COLO668 (cell line): ENCODE measurements around the gene RIOX2.
"Not testable (repeated sequence)": the region's sequence is repeated elsewhere in the genome, so short reads cannot be mapped to it uniquely, and the experiment has no call there.

Experiments
- DNase-seq: peaks from one replicate; lab custom pipeline; 2025; ENCODE audit not compliant: unreplicated experiment; lab: John Stamatoyannopoulos, UW

Gene RIOX2

DNA sequence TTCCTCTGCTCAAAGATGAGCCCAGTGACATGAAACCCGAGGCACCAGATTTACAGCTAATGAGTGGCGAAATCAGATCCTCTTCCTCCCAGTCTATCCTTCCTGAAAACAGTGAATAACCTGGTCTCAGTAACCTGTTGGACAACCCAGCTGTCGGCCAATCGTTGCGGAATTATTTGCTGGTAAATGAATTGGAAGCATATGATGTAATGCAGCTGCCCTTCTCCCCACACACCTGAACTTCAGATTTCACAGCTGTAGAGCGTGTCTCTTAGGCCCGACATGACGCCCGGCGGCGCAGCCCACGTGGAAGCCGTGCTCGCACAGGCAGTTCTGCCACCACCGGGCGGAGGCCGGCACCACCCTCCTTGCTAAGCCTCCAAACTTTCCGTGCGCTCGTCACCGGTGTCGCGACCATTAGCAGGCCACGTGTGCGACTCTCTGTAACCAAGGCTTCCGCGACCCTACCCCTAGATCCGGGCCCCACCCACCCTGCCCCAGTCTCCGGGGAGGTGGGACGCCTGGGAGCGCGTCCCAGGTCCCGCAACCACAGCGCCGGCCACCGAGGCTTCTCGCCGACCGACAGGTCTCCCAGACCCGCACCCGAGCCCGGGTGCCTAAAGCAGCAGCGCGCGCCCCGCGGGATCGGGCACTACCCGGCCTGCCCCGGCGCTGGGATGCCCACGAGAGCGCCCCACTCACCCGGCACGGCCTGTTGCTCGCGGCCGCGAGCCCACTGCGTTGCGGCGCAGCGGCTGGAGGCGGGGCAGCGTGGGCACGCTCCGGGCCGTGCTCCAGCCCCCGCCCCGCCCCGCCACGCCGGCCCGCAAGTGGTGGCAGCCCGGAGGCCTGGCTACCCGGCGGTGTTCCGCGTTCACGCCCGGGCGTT, at the start of gene RIOX2:
Gene RIOX2, minus strand, starts transcription at position 753 of the 889 bp plus-strand sequence. CDS start 4,838 bp downstream, outside the sequence.
- peak; percentile 76 for DNase-seq

DNA sequence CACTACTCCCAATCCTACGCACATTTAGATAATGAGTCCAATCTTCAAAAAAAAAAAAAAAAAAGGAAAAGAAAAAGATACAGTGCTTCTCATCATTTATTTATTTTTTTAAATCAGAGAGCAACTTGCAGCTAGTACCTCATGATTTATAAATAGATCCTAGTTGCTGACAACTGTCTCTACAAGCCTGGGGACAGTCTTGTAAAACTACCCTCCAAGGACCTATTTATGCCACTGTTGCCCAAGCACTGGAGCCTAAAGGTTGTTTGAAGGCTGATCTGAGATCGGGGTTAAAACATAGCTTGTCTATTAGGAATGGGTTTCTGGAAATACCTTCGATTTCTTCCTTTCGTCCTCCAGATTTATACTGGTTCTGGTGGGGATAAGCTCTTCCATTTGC, 48.2 kb upstream of the RIOX2 start:
- DNase-seq = no peak

DNA sequence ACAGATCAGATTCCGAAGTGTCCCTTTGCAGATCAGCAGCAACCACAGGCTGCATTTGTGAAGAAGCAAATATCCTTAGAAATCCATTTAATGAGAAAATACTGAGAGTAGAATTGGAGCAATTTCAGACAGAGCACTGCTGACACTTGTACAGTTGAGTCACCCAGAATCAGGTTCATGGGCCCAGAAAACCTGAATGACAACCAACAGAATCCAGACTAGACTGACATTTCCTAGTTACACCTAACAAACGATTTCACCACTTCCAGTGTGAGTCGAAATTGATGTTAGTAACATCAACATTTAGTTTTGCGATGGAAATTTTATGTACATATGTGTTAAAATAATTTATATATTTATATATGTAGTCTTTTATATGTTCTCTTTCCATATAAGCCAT, 46.1 kb upstream of the RIOX2 start:
- no peak for DNase-seq

DNA sequence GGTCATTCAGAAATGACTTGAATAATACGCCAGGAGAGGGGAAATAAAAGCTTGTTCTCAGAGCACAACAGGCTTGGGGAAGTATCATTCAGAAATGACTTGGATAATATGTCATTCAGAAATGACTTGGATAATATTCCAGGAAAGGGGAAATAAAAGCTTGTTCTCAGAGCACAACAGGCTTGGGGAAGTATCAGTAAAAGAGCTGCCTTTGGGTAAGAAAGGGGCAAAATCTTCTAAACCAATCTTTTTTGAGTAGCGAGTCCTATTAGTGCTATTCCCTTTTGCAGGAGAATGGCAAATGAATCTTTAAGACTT, 42.0 kb upstream of the RIOX2 start:
- no peak for DNase-seq

- DNase-seq = no peak
Observed at GRCh38 chr3:98013411-98014267, 41.4 kb upstream of the RIOX2 start.

GRCh38 chr3:98012979-98013378, 40.7 kb upstream of the RIOX2 start:
- DNase-seq = no peak

DNA sequence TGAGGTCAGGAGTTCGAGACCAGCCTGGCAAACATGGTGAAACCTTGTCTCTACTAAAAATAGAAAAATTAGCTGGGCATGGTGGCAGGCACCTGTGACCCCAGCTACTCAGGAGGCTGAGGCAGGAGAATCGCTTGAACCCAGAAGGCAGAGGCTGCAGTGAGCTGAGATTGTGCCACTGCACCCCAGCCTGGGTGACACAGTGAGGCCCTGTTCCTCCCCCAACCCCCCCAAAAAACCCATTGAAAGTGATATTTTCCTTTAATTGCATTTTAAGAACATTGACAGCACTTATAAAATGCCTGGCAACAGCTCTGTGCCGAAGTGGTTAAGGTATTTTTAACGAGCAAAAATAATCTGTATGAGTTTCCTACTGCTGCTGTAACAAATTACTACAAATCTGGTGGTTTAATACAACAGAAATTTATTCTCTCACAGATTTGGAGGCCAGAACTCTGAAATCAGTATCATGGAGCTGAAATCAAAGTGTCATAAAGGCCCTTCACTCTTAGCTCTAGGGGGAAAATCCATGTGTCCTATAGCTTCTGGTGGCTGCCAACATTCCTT, 38.7 kb upstream of the RIOX2 start:
- not testable (repeated sequence) for DNase-seq

GRCh38 chr3:98010194-98010882, 38.1 kb upstream of the RIOX2 start:
- no peak for DNase-seq

DNA sequence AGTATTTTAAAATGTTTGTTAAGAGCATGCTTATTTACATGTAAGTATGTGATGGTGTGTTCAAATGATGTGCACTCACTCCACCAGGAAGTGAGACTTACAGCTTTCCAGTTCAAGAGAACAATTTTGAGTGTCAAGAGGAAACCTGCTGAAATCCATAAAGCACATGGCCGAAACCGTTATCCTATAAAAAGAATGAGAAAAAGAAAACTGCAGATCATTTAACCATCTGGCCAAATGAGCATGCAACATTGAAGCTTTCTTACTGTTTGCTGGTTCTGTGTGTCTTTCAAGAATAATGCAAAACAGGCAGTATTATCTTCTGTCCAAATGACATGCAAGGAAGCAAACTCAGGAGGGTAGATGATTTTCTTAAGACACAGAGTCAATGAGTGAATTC, 36.6 kb upstream of the RIOX2 start:
- no peak for DNase-seq

GRCh38 chr3:98005438-98005837, 33.2 kb upstream of the RIOX2 start:
- no peak for DNase-seq

- no peak for DNase-seq
Observed at GRCh38 chr3:98004721-98005120, 32.5 kb upstream of the RIOX2 start.

DNA sequence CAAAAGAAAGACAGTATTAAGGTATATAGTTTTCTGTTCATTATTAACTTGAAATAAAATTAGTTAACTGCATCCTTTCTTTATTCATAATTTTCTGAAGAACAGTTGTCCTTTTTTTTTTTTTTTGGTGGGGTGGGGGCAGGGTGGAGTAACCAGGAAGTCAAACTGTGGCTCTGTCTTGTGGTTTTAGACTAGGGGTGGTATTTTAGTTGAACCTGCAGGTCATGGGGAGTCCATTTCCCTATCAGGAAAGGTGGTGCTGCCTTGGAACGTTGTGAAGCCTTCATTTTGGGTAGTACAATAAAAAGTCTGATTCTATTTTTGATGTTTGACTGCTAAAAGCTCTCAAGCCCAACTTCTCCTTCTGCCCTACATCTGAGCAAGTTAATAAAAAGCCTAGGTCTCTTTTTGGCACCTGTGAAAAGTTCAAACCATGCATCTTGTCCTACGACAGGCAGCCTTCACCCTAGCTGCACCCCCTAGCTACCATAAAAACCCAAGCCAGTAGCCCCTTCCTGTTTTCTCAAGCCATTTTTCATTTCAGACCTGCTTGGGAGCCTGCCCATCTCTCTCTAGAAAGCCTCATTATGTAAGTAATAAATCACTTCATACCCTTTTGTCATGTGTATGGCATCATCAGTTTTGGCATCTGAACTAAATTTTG, 31.2 kb upstream of the RIOX2 start:
- no peak for DNase-seq

DNA sequence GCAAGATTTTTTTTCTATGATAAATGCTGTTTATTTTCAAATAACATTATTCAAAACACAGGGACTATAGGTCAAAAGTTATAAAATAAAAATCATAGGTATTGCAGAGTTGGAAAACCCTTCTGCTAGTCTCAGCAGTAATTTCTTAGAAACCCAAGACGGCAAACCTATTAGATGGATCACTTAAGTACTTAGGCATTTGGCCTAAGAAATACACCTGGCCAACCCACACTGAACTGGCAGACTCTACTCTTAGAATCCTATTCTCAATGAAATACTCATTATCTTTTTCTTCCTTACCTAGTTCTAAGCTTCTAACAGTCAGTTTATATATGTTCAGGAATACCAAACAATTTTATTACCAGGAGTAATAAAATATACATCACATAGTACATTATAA, 30.5 kb upstream of the RIOX2 start:
- no peak for DNase-seq

DNA sequence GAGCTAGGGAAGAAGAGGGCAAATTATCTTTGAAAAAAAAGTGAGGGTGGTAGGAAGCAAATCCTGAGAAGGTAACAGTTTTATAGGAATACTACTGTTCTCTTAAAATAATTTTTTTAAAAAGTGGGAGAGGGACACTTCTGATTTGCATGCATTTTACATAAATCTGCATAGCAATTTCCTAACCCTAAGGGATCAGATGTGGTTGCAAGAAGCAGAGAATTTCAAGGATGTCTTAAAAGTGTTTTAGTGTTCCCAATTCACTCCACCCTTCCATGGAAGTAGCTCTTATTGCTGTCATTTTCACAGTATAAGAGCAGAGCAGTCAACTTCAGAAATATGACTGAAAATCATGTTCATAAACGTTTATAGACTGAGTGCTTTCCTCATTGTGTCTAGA, 27.8 kb upstream of the RIOX2 start:
- DNase-seq = no peak

DNA sequence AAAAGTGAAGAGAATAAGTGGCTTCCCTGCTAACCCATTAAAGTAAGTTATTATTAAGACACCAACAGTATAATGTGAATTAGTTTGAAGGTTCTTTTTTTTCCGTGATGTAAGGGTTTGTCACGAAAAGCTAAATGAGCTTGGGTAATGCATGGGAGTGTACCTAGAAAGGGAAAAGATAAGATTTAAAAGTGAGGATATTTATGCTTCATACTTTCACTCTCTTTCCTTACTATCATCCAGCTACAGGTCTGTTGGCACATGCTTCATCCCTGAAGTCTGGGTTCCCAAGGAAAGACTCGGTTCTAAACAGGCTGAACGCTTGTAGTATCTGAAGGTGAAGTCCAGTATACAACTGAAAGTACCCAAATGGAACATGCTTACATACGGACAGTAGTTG, 26.9 kb upstream of the RIOX2 start:
- no peak for DNase-seq

DNA sequence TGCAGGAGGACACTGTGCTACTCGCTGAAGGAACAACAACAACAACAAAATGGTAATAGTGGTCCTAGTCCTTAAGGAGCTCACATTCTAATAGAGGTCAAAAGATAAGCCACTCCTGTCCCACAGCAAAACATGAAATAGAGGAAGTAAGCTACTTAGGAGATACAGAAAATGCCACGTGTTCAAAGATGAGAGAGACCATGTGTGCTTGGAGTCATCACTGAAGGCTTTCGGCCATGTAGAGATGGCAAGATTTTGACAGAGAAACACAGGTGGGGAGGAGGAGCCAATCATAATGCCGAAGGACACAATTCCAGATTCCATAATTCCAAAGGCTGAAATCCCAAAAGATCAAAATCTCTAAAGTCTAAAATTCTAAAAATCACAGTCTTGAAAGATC, 24.8 kb upstream of the RIOX2 start:
- no peak for DNase-seq

GRCh38 chr3:97994328-97994945, 22.2 kb upstream of the RIOX2 start:
- DNase-seq = no peak

- no peak for DNase-seq
Observed at GRCh38 chr3:97993526-97993925, 21.3 kb upstream of the RIOX2 start.

GRCh38 chr3:97992547-97993173, 20.4 kb upstream of the RIOX2 start:
- DNase-seq = no peak

DNA sequence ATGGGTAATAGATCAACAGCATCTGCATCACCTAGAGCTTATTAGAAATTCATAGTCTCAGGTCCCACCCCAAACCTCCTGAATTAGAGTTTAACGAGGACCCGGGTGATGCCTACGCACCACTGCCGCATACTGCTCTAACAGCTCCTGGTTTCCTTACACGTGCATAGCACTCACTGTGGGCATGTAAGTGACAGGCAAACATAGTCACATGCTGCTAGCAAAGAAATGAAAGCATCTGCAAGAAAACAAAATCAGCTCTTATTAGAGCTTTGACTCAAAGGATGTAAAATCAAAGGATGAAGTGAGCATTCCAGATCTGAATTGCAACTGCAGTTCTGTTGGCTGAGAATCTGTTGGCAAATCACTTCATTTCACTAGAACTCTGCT, 19.1 kb upstream of the RIOX2 start:
- no peak for DNase-seq
